SIG-M5 treated with dmso at 0.1 percent for 504 hours (cell line): ENCODE data around the gene HLF.

Experiments used
- DNase-seq: peaks from one replicate; lab custom pipeline; 2025; ENCODE audit not compliant: unreplicated experiment; lab: John Stamatoyannopoulos, UW

The HLF gene

GRCh38 chr17:55289978-55290377, 25.2 kb downstream of the HLF start:
- DNase-seq: no peak

- DNase-seq: no peak
Measured at GRCh38 chr17:55290492-55291113, 25.8 kb downstream of the HLF start.

GRCh38 chr17:55291114-55291507, 26.4 kb downstream of the HLF start:
- DNase-seq: no peak

GRCh38 chr17:55292094-55292493, 27.3 kb downstream of the HLF start:
- DNase-seq: no peak

- no peak for DNase-seq
Measured at GRCh38 chr17:55294042-55294751, 29.4 kb downstream of the HLF start.

GRCh38 chr17:55295411-55296170, 30.8 kb downstream of the HLF start:
- peak; percentile 41 for DNase-seq

GRCh38 chr17:55296171-55296695, 31.5 kb downstream of the HLF start:
- no peak for DNase-seq

- DNase-seq: no peak
Measured at GRCh38 chr17:55296699-55297098, 31.9 kb downstream of the HLF start.

- DNase-seq: no peak
Measured at GRCh38 chr17:55298111-55298730, 33.5 kb downstream of the HLF start.

- DNase-seq: no peak
Measured at GRCh38 chr17:55299162-55299838, 34.5 kb downstream of the HLF start.

GRCh38 chr17:55299890-55300289, 35.1 kb downstream of the HLF start:
- DNase-seq: no peak

GRCh38 chr17:55300479-55301290, 35.9 kb downstream of the HLF start:
- DNase-seq: no peak

- no peak for DNase-seq
Measured at GRCh38 chr17:55301521-55302406, 37.0 kb downstream of the HLF start.

- DNase-seq: no peak
Measured at GRCh38 chr17:55302407-55302787, 37.6 kb downstream of the HLF start.

- no peak for DNase-seq
Measured at GRCh38 chr17:55303008-55303493, 38.3 kb downstream of the HLF start.

- DNase-seq: no peak
Measured at GRCh38 chr17:55303701-55304145, 39.0 kb downstream of the HLF start.

GRCh38 chr17:55304171-55304859, 39.6 kb downstream of the HLF start:
- no peak for DNase-seq
